Gastroesophageal sphincter (tissue), 4 donors: ENCODE measurements around the gene CCDC83. TPM values are rescaled to one million over a fixed set of nuclear protein-coding genes. Genes with fewer than 3 reads are reported as not detected.
A peak's percentile ranks its signal among the peaks of the same experiment; 100 is the strongest.

Experiments used
- ATAC-seq: fragments of 150-250 bp; one replicate; pipeline ENCODE4 v1.9.1; 2016; ENCODE audit warnings: mild to moderate bottlenecking, moderate library complexity
- H3K27ac ChIP-seq, 4 donors: fragments of 200-600 bp; sonication (generic) in 3 of 4; 1 replicate in 3 of 4; 2 replicates in 1 of 4; pipeline ENCODE4 v1.5.1; 2016 to 2019
- H3K27me3 ChIP-seq: fragments of 200-600 bp; sonication (generic); one replicate; pipeline ENCODE4 v1.5.1; 2019
- H3K36me3 ChIP-seq, 2 donors: fragments of 200-600 bp; sonication (generic); one replicate each; pipeline ENCODE4 v1.5.1; 2019; ENCODE audit warnings: control low read depth in 1 of 2
- H3K4me1 ChIP-seq, 3 donors: fragments of 200-600 bp; sonication (generic); 1 replicate in 2 of 3; 2 replicates in 1 of 3; pipeline ENCODE4 v1.5.1; 2016 to 2019; ENCODE audit warnings: control low read depth in 2 of 3
- H3K4me3 ChIP-seq, 2 donors: fragments of 200-600 bp; sonication (generic); one replicate each; pipeline ENCODE4 v1.5.1; 2019; ENCODE audit warnings: mild to moderate bottlenecking in 1 of 2, moderate library complexity in 1 of 2
- H3K9me3 ChIP-seq, 3 donors: fragments of 200-600 bp; sonication (generic); one replicate each; pipeline ENCODE4 v1.5.1; 2017 to 2019; ENCODE audit warnings: control low read depth in 2 of 3
- EP300 ChIP-seq: sonication (generic); formaldehyde crosslinking; IDR thresholded peaks from one replicate; pipeline ENCODE4 v1.6.1; 2017; ENCODE audit warnings: antibody characterized with exemption, mild to moderate bottlenecking
- POLR2A ChIP-seq, 2 donors: fragments of 450-650 bp; IDR thresholded peaks; one replicate each; pipeline ENCODE4 v1.6.1; 2017; ENCODE audit warnings: antibody characterized with exemption in 2 of 2, mild to moderate bottlenecking in 2 of 2, moderate library complexity in 1 of 2
- POLR2AphosphoS5 ChIP-seq: sonication (generic); formaldehyde crosslinking; IDR thresholded peaks from one replicate; pipeline ENCODE4 v1.6.1; 2017; ENCODE audit warnings: antibody characterized with exemption
- WGBS, 2 donors: methylation state at CpG; one replicate each; pipeline ENCODE4 v1.1.5; 2018; ENCODE audit warnings: low coverage in 1 of 2; 5-methylcytosine and 5-hydroxymethylcytosine counted together
- total RNA-seq, 4 donors: library from RNA; depleted of rRNA; stranded (reverse); fragments of >200 nt; gene quantifications; one replicate each; pipeline ENCODE4 v1.1.0, GENCODE V29; 2016
- TF ChIP-seq, protein P1 (sequence below), 4 experiments: fragments of 200-600 bp in 2 of 4; fragments of 450-650 bp in 2 of 4; sonication (generic) in 1 of 4; IDR thresholded peaks; one replicate each; pipeline ENCODE4 v1.5.1; 2017 to 2019; ENCODE audit warnings: antibody characterized with exemption in 4 of 4, mild to moderate bottlenecking in 2 of 4, moderate library complexity in 2 of 4

CCDC83 gene
- total RNA-seq, 4 donors from 2014 or later: not detected

DNA sequence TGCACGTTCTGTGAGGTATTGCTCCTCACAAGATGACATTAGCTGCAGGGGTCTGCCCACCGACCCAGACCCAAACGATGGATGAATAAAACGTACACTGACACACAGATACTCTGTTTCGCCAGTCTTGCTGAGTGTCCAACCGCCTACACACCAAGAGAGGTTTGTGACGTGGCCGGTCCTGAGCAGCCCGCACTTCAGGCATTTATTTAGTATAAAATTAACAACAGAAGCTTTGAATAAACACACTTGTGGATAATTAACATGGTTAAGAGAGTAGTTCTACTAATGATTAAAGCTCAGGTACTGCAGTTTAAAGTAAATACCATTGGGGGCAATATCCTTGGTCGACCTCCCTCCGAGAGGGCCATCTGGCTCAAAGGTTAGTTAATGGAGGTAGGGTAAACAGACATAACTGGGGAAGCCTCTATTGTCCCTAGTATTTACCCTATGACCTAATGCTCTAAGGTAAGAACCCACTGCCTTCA is 75.7 kb downstream of the CCDC83 start:
- Histone ChIP-seq H3K27me3 (peaks cover 6% of the 10 kb centered on the region), H3K4me1 (no peaks in the 10 kb centered on the region), H3K36me3 (no peaks in the 10 kb centered on the region), H3K9me3 (peaks cover 0 to 8% (median 0%) of the 10 kb centered on the region in 3 donors), H3K27ac (no peak overlapping the region), H3K4me3 (no peak overlapping the region)
- 89 to 90% methylated on average over 2 to 11 of the region's 11 CpGs for WGBS, 2 donors
- TF ChIP-seq POLR2A (IDR thresholded peaks at IDR 0.05): no peak
- no peak for TF ChIP-seq POLR2AphosphoS5
- no peak for TF ChIP-seq EP300
- TF ChIP-seq, protein P1, sequence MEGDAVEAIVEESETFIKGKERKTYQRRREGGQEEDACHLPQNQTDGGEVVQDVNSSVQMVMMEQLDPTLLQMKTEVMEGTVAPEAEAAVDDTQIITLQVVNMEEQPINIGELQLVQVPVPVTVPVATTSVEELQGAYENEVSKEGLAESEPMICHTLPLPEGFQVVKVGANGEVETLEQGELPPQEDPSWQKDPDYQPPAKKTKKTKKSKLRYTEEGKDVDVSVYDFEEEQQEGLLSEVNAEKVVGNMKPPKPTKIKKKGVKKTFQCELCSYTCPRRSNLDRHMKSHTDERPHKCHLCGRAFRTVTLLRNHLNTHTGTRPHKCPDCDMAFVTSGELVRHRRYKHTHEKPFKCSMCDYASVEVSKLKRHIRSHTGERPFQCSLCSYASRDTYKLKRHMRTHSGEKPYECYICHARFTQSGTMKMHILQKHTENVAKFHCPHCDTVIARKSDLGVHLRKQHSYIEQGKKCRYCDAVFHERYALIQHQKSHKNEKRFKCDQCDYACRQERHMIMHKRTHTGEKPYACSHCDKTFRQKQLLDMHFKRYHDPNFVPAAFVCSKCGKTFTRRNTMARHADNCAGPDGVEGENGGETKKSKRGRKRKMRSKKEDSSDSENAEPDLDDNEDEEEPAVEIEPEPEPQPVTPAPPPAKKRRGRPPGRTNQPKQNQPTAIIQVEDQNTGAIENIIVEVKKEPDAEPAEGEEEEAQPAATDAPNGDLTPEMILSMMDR (IDR thresholded peaks at IDR 0.05): no peak
- ATAC-seq: no peak

DNA sequence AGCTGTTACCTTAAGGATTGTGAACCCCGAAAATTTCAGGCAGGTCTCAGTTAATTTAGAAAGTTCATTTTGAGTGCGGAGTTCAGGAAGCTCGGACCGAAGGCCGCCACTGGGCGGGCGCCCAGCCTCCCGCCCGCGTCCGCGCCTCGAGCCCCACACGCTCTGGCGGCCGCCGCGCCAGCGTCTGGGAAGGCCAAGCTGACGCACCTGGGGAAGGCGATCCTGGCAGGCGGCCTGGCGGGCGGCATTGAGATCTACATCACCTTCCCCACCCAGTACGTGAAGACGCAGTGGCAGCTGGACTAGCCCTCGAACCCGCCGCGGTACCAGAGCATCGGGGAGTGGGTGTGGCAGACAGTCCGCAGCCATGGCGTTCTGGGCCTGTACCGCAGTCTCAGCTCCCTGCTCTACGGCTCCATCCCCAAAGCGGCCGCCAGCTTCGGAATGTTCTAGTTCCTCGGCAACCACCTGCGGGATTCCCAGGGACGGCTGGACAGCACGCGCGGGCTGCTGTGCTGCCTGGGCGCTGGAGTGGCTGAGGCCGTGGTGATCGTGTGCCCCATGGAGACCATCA is 79.5 kb downstream of the CCDC83 start:
- no peaks in the 10 kb centered on the region for H3K36me3 ChIP-seq
- H3K4me3 ChIP-seq: peak overlapping the region in 1 of 2 donors; percentile 33
- 53 to 60% methylated on average over 1 to 8 of the region's 47 CpGs for WGBS, 2 donors
- peaks cover 6% of the 10 kb centered on the region for H3K27me3 ChIP-seq
- TF ChIP-seq, protein P1 (IDR thresholded peaks at IDR 0.05): peak in 1 of 4 experiments; percentile 7
- TF ChIP-seq POLR2A (IDR thresholded peaks at IDR 0.05): no peak
- no peaks in the 10 kb centered on the region for H3K9me3 ChIP-seq
- no peak overlapping the region for H3K27ac ChIP-seq
- H3K4me1 ChIP-seq: no peaks in the 10 kb centered on the region
- no peak for ATAC-seq

DNA sequence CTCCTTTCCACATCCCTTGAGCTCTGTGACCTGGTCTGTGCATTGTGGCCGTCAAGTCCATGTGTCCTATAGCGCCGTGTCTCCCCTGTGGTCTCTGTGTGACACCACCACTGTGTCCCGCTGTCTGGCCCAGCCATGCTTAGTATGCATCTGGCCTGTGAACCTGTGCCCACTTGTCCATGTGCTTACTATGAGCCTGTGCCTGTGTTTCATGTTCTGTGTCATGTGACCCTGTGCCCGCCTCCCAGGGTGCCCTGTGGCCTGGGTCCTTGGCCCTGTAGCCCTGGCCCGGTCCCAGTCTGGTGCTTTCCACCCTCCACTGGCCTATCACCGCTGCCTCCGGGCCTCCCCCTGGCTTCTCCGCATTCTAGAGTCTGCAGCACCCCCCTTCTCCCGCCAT is 80.6 kb downstream of the CCDC83 start:
- 80 to 100% methylated on average over 1 to 2 of the region's 10 CpGs for WGBS, 2 donors
- Histone ChIP-seq H3K36me3 (no peaks in the 10 kb centered on the region), H3K27ac (no peak overlapping the region), H3K9me3 (no peaks in the 10 kb centered on the region), H3K27me3 (peaks cover 6% of the 10 kb centered on the region), H3K4me3 (no peak overlapping the region), H3K4me1 (no peaks in the 10 kb centered on the region)
- no peak for ATAC-seq
- TF ChIP-seq EP300 (no peak), POLR2A (IDR thresholded peaks at IDR 0.05) (no peak)
- TF ChIP-seq, protein P1 (IDR thresholded peaks at IDR 0.05): no peak

DNA sequence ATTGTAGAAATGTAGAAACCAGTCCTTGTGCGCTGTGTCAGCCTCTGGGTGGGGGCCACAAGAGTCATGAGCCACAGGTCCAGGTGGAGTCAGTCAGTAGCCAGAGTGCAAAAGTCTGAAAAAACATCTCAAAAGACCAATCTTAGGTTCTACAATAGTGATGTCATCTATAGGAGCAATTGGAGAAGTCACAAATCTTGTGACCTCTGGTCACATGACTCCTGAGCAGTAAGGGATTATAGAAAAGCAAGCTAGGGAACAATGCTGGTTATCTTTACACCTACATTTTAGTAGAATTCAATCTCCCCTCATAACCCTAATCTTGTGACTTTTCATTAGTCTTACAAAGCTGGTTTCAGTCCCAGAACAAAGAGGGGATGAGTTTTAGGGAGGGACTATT is 82.7 kb downstream of the CCDC83 start:
- TF ChIP-seq, protein P1 (IDR thresholded peaks at IDR 0.05): no peak
- no peak for TF ChIP-seq POLR2A (IDR thresholded peaks at IDR 0.05)
- no peak for TF ChIP-seq EP300
- no peak for TF ChIP-seq POLR2AphosphoS5
- WGBS, 2 donors: 100% methylated on average over 1 of the region's 1 CpG; no CpG with 5 or more reads in 1 of the 2 donors
- no peak overlapping the region for H3K4me3 ChIP-seq
- peaks cover 6% of the 10 kb centered on the region for H3K27me3 ChIP-seq
- no peak for ATAC-seq
- no peak overlapping the region for H3K27ac ChIP-seq
- H3K4me1 ChIP-seq: no peaks in the 10 kb centered on the region
- H3K9me3 ChIP-seq: no peaks in the 10 kb centered on the region
- H3K36me3 ChIP-seq: no peaks in the 10 kb centered on the region
